Stimulated activated CD8-positive, alpha-beta memory T cell treated with anti-CD3 and anti-CD28 coated beads, Interleukin-15, amount 100 ng/mL, for 4 hours (primary cell): ENCODE data around the gene OR7D2.
"Not testable (repeated sequence)": the region's sequence is repeated elsewhere in the genome, so short reads cannot be mapped to it uniquely, and the experiment has no call there.

Experiments used
- DNase-seq, 2 donors: peaks; one replicate each; pipeline ENCODE4 v3.0.0-alpha.2; 2020; ENCODE audit warnings: low read depth in 2 of 2

OR7D2 gene

GRCh38 chr19:9178901-9179300 lies at the start of gene OR7D2:
Gene OR7D2 (plus strand): TSS chr19:9178979. CDS start chr19:9185782, 6,803 bp downstream.
- DNase-seq, result no peak

GRCh38 chr19:9130965-9131364 lies 47.8 kb upstream of the OR7D2 start:
- DNase-seq, result no peak

GRCh38 chr19:9132422-9132821 lies 46.4 kb upstream of the OR7D2 start:
- no peak for DNase-seq

GRCh38 chr19:9139609-9140158 lies 39.1 kb upstream of the OR7D2 start:
- DNase-seq, result no peak

- DNase-seq, result peak; percentile 76 to 86
Measured at GRCh38 chr19:9140159-9140874, 38.5 kb upstream of the OR7D2 start, which contains the start of gene ZNF317. Gene ZNF317 (plus strand): TSS chr19:9140397. CDS start chr19:9156017, 15,620 bp downstream.

GRCh38 chr19:9144920-9145319 lies 33.9 kb upstream of the OR7D2 start:
- DNase-seq, result no peak

- no peak for DNase-seq
Measured at GRCh38 chr19:9146882-9147281, 31.9 kb upstream of the OR7D2 start.

GRCh38 chr19:9148697-9149096 lies 30.1 kb upstream of the OR7D2 start:
- DNase-seq, result no peak

- DNase-seq, result no peak
Measured at GRCh38 chr19:9149997-9150396, 28.8 kb upstream of the OR7D2 start.

GRCh38 chr19:9150650-9151049 lies 28.1 kb upstream of the OR7D2 start:
- DNase-seq, result no peak

- DNase-seq, result no peak
Measured at GRCh38 chr19:9151367-9151766, 27.4 kb upstream of the OR7D2 start.

GRCh38 chr19:9155591-9155990 lies 23.2 kb upstream of the OR7D2 start:
- DNase-seq, result no peak

- DNase-seq, result no peak
Measured at GRCh38 chr19:9156304-9156703, 22.5 kb upstream of the OR7D2 start.

- DNase-seq, result no peak
Measured at GRCh38 chr19:9159891-9160290, 18.9 kb upstream of the OR7D2 start.

GRCh38 chr19:9161427-9161826 lies 17.4 kb upstream of the OR7D2 start:
- DNase-seq, result no peak

- DNase-seq, result no peak
Measured at GRCh38 chr19:9165261-9165660, 13.5 kb upstream of the OR7D2 start.

- DNase-seq, result no peak
Measured at GRCh38 chr19:9166846-9167245, 11.9 kb upstream of the OR7D2 start.

GRCh38 chr19:9171393-9171991 lies 7.3 kb upstream of the OR7D2 start:
- no peak for DNase-seq

- DNase-seq, result no peak
Measured at GRCh38 chr19:9175326-9175725, 3.5 kb upstream of the OR7D2 start.

- no peak for DNase-seq
Measured at GRCh38 chr19:9183000-9183399, 4.2 kb downstream of the OR7D2 start.

GRCh38 chr19:9187191-9187590 lies 8.4 kb downstream of the OR7D2 start:
- DNase-seq, result no peak

GRCh38 chr19:9189535-9189934 lies 10.8 kb downstream of the OR7D2 start:
- DNase-seq, result no peak

- DNase-seq, result not testable (repeated sequence)
Measured at GRCh38 chr19:9198044-9198443, 19.3 kb downstream of the OR7D2 start.
